Calu3 (cell line): ENCODE measurements around the gene LCOR. TPM values are rescaled to one million over a fixed set of nuclear protein-coding genes. Genes with fewer than 3 reads are reported as not detected.

ENCODE experiments used
- BruUV-seq: library from RNA; stranded (reverse); fragments of 400-500 nt; replicated peaks from 2 replicates; lab custom pipeline; 2021; lab: Mats Ljungman, UMichigan
- CTCF ChIA-PET: fragments of 300-600 bp; sonication (Branson Sonifier 250); formaldehyde crosslinking; loops from one replicate; lab custom pipeline; 2022; ENCODE audit warnings: antibody characterized with exemption; lab: Charles Lee
- DNase-seq: peaks from one replicate; pipeline ENCODE4 v3.0.0; 2022
- H3K27ac Mint-ChIP-seq: one replicate; pipeline ENCODE4 v1.8.0; 2022; ENCODE audit warnings: mixed read lengths; ENCODE audit not compliant: unreplicated experiment
- H3K27me3 Mint-ChIP-seq: one replicate; pipeline ENCODE4 v1.8.0; 2022; ENCODE audit warnings: mixed read lengths; ENCODE audit not compliant: unreplicated experiment
- H3K36me3 Mint-ChIP-seq: one replicate; pipeline ENCODE4 v1.8.0; 2022; ENCODE audit warnings: mild to moderate bottlenecking, moderate library complexity, mixed read lengths; ENCODE audit not compliant: insufficient read depth, unreplicated experiment
- H3K4me1 Mint-ChIP-seq: one replicate; pipeline ENCODE4 v1.8.0; 2022; ENCODE audit warnings: mild to moderate bottlenecking, low read depth, mixed read lengths; ENCODE audit not compliant: unreplicated experiment
- H3K4me3 Mint-ChIP-seq: one replicate; pipeline ENCODE4 v1.8.0; 2022; ENCODE audit warnings: mild to moderate bottlenecking, low read depth, moderate library complexity, mixed read lengths; ENCODE audit not compliant: unreplicated experiment
- H3K9me3 Mint-ChIP-seq: one replicate; pipeline ENCODE4 v1.8.0; 2022; ENCODE audit warnings: low read depth, mixed read lengths; ENCODE audit not compliant: unreplicated experiment
- CTCF ChIP-seq: fragments of 200-600 bp; IDR thresholded peaks from one replicate; pipeline ENCODE4 v1.8.0; 2022; ENCODE audit warnings: antibody characterized with exemption; ENCODE audit not compliant: unreplicated experiment
- intact Hi-C: fragments of 100-400 bp; cut with micrococcal nuclease; formaldehyde crosslinking; loops from one replicate; pipeline ENCODE4 v1.10.0; 2022; ENCODE audit not compliant: unreplicated experiment
- total RNA-seq: library from RNA; stranded (reverse); gene quantifications from 2 replicates; pipeline ENCODE4 v1.2.3, GENCODE V29; 2022

The LCOR gene
- total RNA-seq, 1 experiment from 2014 or later, result 50.1 TPM

- no peak for DNase-seq
- intact Hi-C loops, result no loop called here
- CTCF ChIA-PET, result no interaction called here
- BruUV-seq, result no TSS peak
- Mint-ChIP-seq H3K27ac (no peak overlapping the region), H3K4me3 (no peak overlapping the region), H3K4me1 (no peaks in the 10 kb centered on the region), H3K36me3 (no peaks in the 10 kb centered on the region), H3K9me3 (peaks cover 2% of the 10 kb centered on the region), H3K27me3 (peaks cover 32% of the 10 kb centered on the region)
- no peak for TF ChIP-seq CTCF
Observed at GRCh38 chr10:97010695-97011206, 178.7 kb downstream of the LCOR start.

GRCh38 chr10:97011397-97011796 is 179.3 kb downstream of the LCOR start:
- CTCF ChIA-PET, result interaction anchor here (0.6 to 0.7 kb wide), 2 partner anchors 19 to 32 kb away, joined by 4 read pairs; no protein-coding TSS in a partner anchor

GRCh38 chr10:97012470-97012869 is 180.4 kb downstream of the LCOR start:
- no TSS peak for BruUV-seq
- peaks cover 25% of the 10 kb centered on the region for H3K27me3 Mint-ChIP-seq
- H3K4me3 Mint-ChIP-seq, result no peak overlapping the region
- H3K36me3 Mint-ChIP-seq, result no peaks in the 10 kb centered on the region
- H3K9me3 Mint-ChIP-seq, result no peaks in the 10 kb centered on the region
- H3K27ac Mint-ChIP-seq, result no peak overlapping the region
- intact Hi-C loops, result no loop called here
- no peaks in the 10 kb centered on the region for H3K4me1 Mint-ChIP-seq
- no peak for TF ChIP-seq CTCF
- DNase-seq, result no peak
- CTCF ChIA-PET, result interaction anchor here (0.9 kb wide), 1 partner anchor 10 kb away, joined by 3 read pairs; no protein-coding TSS in a partner anchor

More at GRCh38 chr10:97011397-97011796, 179.3 kb downstream of the LCOR start:
- no TSS peak for BruUV-seq
- no peak for DNase-seq
- H3K4me3 Mint-ChIP-seq, result no peak overlapping the region
- peaks cover 25% of the 10 kb centered on the region for H3K27me3 Mint-ChIP-seq
- intact Hi-C loops, result no loop called here
- no peak overlapping the region for H3K27ac Mint-ChIP-seq
- no peaks in the 10 kb centered on the region for H3K4me1 Mint-ChIP-seq
- H3K9me3 Mint-ChIP-seq, result peaks cover 2% of the 10 kb centered on the region
- no peak for TF ChIP-seq CTCF
- H3K36me3 Mint-ChIP-seq, result no peaks in the 10 kb centered on the region

- TF ChIP-seq CTCF, result no peak
- H3K36me3 Mint-ChIP-seq, result no peaks in the 10 kb centered on the region
- CTCF ChIA-PET, result interaction anchor here (0.9 to 1.0 kb wide), 2 partner anchors 11 to 12 kb away, joined by 3 read pairs; no protein-coding TSS in a partner anchor
- peaks cover 25% of the 10 kb centered on the region for H3K27me3 Mint-ChIP-seq
- no peak overlapping the region for H3K27ac Mint-ChIP-seq
- no peaks in the 10 kb centered on the region for H3K4me1 Mint-ChIP-seq
- no peaks in the 10 kb centered on the region for H3K9me3 Mint-ChIP-seq
- intact Hi-C loops, result no loop called here
- no TSS peak for BruUV-seq
- H3K4me3 Mint-ChIP-seq, result no peak overlapping the region
- DNase-seq, result no peak
Observed at GRCh38 chr10:97013568-97013967, 181.5 kb downstream of the LCOR start.
